ENCODE data around the gene ARMH4.

ARMH4 gene, protein sequence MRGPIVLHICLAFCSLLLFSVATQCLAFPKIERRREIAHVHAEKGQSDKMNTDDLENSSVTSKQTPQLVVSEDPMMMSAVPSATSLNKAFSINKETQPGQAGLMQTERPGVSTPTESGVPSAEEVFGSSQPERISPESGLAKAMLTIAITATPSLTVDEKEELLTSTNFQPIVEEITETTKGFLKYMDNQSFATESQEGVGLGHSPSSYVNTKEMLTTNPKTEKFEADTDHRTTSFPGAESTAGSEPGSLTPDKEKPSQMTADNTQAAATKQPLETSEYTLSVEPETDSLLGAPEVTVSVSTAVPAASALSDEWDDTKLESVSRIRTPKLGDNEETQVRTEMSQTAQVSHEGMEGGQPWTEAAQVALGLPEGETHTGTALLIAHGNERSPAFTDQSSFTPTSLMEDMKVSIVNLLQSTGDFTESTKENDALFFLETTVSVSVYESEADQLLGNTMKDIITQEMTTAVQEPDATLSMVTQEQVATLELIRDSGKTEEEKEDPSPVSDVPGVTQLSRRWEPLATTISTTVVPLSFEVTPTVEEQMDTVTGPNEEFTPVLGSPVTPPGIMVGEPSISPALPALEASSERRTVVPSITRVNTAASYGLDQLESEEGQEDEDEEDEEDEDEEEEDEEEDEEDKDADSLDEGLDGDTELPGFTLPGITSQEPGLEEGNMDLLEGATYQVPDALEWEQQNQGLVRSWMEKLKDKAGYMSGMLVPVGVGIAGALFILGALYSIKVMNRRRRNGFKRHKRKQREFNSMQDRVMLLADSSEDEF

GRCh38 chr14:58152014-58152857, at the start of gene ARMH4:
Gene ARMH4, minus strand, starts transcription at chr14:58152213. Its CDS starts 12,855 bp downstream, at chr14:58139358.
- DNase-seq: peak; percentile 41

DNA sequence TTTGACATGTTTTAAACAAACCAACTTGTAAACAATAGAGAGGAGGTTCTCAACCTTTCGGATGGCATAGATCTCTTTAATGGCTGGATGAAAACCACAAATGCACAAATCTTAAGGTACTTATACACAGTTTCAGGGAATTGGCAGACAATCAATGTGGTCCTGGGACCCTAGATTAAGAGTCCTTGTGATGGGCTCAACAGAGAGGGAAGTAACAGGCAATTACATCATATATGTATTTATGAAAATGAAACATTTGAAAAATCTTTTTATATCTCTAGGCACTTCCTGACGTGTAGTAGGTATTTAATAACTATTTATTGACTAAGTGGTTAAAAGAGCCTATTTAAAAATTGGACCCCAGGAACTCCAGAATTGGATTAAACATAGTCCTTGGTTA, 48.8 kb upstream of the ARMH4 start:
- DNase-seq: no peak

DNA sequence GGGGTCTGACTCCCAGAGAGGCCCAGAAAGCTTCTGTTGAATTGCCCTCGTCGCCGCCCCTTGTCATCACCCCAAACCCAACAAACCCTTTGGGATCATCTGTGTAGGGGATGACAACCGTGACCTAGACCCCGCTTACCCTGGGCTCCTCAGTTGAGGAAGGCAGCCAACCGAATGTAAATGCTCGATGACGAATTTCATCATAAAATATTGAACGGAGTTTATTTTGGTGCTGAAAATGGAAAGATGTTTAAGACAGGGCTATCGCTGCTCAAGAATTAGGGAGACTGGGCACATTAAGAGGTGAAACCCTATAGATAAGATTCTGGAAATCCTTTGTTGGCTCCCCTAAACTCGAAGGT, 48.4 kb upstream of the ARMH4 start:
- no peak for DNase-seq

DNA sequence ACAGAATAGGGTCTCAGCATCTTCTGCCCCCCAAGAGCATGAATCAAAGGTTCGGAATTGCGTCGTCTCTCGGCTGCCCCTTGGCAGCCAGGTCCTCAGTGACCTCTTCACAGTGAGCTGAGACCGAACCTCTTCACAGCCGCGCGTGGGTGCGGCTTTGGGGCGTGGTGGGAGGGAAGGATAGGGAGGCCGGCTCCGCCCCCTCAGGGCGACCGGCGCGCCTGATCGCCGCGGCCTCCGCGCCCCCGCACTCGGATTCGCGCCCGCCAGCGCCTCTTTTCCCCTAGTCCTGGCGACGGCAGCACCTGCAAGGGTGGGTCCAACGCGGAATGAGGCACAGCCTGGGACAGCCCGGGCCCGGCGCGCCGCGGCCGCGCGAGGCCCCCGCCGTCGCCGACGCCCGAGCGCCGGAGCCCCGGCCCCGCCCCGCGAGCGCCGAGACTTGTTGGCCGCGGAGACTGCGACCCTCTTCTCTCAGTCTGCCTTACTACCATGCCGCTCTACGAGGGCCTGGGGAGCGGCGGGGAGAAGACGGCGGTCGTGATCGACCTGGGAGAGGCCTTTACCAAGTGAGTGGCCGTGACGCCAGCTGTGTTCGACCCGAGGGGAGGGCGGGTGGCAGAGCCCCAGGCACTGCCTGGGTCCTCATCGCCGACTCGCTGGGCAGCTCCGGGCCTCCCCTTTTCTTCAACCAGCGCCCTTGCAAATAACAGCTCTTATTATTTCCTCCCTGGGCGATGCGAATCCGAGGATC, 47.9 kb upstream of the ARMH4 start, which contains the start of gene ACTR10:
Gene ACTR10, plus strand, starts transcription at position 424 of the 754 bp plus-strand sequence. Its CDS starts 69 bp downstream, at position 493.
- peak; percentile 88 for DNase-seq

- DNase-seq: no peak
These were observed 46.1 kb upstream of the ARMH4 start for GRCh38 chr14:58198086-58198485.

GRCh38 chr14:58196198-58196597, 44.2 kb upstream of the ARMH4 start:
- no peak for DNase-seq

DNA sequence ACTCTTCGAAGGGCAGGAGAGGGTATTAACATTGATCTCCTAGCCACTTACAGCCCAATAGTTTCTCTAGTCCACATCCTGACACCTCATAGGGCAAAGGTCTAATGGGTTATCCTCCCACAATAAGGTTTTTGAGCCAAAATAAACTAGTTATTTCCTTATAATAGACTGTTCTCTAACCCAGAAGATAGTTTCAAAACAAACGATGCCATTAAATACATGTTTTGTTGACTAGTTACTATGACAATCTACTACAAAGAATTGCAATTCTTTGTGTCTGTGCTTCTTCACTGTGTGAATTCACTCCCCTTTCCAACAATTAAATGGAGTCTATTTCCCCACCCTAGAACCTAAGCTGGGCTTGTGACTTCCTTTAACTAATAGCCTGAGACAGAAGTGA, 41.5 kb upstream of the ARMH4 start:
- no peak for DNase-seq

DNA sequence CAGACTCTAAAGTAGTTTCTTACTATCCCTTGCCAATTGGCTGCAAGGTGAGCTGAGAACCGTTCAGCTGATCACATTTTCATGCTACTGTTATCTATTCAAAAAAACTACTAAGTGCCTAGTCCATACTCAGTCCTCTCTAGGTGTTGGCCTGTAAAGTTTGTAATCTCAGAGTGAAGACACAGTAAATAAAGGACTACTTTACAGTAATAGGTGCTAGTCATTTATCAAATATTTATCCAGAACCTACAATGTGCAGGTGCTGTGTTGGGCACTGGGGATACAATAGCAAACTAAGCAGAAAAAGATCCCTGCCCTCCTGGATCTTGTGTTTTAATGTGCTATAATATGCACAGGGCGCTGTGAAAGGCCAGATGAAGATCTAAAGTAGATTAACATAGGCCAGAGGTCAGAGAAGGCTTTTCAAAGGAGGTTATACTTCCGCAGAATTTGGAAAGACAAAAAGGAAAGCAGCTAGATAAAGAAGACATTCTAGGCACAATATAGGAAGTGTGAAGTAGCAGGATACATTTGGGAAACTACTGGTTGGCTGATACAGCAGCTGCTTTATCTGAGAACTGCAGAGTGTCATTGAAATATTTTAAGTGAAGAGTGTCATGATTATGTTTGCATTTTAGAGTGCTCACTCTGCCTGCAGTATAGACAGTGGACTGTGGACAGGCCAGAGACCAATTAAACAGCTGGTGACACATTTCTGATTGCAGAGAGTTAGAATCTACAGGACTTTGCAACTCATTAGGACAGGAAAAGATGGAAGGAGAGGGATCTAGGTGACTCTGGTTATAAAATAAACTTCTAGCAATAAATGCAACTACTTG, 40.0 kb upstream of the ARMH4 start:
- no peak for DNase-seq

- no peak for DNase-seq
These were observed 37.2 kb upstream of the ARMH4 start for GRCh38 chr14:58189176-58189575.

DNA sequence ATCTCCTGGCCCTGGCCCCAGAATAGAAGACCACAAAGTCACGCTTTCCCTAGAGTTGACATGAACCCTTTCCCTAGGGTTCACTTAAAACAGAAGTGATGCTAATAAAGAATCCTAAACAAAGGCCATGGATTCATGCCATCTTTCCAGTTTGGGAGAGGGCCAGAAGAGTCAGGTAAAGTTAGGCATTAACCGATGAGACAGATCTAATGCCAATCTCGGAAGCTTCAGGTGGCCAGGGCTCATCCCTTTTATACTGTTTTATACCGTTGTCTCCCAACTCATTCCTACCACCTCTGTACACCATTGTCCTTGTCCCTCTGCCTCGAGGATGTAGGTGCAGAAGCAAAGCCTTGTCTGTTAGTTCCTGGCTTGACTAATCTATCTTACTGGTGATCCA, 25.1 kb upstream of the ARMH4 start:
- DNase-seq: no peak

DNA sequence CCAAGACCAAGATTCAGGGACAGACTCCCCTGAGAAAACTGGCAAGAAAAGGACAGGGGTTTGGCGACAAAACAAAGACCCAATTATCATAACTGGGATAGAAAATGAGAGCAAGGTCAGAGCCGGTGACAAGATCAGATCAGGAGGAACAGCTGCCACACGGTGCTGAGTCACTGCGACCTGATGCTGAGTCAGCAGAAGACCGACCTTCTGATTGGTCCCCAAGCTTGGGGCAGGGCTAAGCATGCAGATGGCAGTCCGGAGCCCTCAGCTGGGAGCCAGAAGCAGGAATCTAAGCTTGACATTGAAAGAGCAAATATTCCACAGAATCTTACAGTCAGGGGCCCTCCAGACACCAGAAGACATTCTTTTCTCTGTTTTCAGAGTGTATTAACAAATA, 19.1 kb upstream of the ARMH4 start:
- no peak for DNase-seq

DNA sequence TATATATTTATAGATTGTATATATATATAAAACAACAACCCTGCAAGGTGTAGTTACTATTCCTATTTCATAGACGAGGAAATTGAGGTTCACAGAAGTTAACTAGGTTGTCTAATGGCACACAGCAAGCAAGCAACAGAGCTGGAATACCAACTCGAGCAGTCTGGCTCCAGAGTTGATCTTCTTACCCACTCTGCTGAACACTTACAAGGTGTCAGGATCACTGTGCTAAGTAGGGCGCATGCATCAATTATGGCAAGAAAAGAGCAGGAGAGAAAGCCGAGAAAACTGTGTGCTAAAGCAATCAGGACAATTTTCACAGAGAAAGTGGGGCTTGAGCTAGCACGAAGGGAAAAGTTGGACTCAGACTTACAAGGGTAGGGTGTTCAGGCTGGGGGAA, 15.9 kb upstream of the ARMH4 start:
- no peak for DNase-seq

- no peak for DNase-seq
These were observed 15.0 kb upstream of the ARMH4 start for GRCh38 chr14:58167057-58167456.

- peak; percentile 50 for DNase-seq
These were observed 14.3 kb upstream of the ARMH4 start for GRCh38 chr14:58166005-58166983.

DNA sequence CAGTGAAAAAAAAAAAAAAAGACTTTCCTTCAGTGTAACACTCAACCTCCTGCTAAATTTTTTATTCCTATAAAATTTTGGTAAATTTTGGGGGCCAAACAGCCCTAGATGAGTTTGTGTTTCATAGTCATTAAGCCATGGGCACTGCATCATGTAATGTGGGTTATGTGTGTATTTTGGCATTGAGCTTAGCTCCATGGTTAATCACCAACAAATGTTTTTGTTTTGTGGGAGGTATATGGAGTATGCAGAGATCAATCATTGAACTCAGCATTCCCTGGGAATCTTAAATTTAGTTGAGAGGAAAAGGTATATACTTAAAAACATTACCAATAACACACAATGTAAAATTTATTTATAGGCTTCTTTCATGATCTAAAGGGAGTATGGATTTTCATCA, 8.5 kb upstream of the ARMH4 start:
- no peak for DNase-seq

DNA sequence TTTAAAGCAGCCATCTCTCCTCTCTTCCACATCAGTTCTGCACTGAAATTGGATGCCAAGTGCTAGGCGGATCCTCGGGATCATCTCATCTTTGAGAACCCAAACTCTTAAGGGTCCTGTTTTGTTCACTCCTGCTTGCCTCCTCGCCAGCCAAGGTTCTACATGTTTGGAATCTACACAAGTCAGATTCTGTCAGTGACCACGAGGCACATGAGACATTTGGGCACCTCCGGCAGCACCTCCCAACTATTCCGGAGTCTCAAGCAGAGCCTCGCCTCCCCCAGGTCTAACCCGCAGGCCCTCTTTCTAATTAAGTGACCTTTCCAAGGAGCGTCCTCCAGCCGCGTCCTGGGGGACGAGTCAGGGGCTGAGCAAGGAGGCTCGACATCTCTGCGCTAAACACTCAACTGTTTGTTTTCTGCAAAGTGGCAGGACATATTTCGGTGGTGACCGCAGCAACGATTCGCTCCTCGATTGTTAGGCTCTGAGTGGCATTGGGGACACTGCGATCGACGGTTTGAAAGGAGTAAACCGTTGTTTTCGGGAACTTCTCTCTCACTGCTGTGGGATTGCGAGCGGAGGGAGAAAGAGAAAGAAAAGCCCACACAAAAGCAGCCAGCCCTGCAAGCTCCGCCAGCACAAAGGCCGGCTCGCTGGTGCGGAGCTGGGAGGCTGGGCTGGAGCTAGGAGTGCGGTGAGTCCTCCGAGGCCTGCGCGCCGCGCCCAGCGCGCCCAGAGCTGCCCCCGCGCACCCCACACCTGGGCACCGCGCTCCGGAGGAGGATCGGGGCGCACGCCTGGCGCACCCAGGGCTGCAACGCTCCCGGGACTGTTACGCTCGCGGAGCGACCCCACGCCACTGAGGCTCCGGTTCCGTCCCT, 640 bp downstream of the ARMH4 start:
- no peak for DNase-seq

DNA sequence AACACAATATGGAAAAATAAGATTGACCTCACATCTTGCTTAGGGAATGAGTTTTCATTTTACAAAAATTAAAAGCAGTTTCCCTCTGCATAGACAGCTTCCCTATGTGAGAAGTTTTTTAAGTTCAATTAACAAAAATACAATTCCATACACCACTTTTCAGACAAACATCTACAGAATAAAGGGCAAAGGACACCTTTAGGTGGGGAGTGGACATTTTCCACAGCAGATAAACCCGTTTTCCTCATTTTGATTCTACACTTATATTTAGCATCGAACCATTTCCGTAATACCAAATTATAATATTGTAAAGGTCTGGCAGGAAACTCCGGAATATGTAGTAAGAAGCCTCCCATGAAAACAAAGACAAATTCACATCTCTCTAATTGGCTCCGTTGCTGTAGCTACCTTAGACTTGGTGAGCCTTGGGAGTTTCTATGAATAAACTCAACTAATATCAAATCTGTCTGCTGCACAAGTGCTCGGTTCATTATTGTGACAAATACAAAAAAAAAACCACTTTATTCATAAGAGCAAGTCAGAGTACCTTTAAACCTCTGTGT, 1.7 kb downstream of the ARMH4 start:
- no peak for DNase-seq

DNA sequence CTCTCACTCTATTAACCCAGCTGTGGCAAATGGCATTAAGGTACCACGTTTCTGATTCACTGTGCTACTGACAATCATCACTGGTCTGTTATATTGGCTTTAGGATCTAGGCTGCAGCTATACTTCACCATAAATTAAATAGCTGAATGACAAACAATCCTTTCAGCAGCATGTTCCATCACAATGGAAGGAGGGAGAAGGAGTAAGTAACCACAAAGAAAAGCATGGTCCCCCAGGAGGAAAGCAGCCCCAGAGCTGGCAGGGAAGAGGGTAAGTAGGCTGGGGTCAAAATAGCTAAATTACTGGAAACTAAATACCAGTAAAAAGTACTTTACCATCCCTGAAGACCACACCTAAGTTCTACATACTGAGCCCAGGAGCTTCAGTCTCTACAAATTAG, 2.8 kb downstream of the ARMH4 start:
- DNase-seq: no peak

- DNase-seq: no peak
These were observed 5.6 kb downstream of the ARMH4 start for GRCh38 chr14:58146399-58146798.

Data from activated effector memory CD4-positive, alpha-beta T cell treated with Interleukin-2 at 50 U/mL for 16 hours (primary cell).